ES-I3 (cell line): ENCODE measurements around the gene BNIP1.
"Not testable (repeated sequence)": the region's sequence is repeated elsewhere in the genome, so short reads cannot be mapped to it uniquely, and the experiment has no call there.

Source experiments
- H3K36me3 ChIP-seq: 2 replicates; pipeline ENCODE4 v1.6.1; 2013; ENCODE audit warnings: mild to moderate bottlenecking, low read length, control low read depth, moderate library complexity; ENCODE audit not compliant: insufficient read depth
- H3K4me1 ChIP-seq: 2 replicates; pipeline ENCODE4 v1.6.1; 2013; ENCODE audit warnings: mild to moderate bottlenecking, control low read depth, low read length; ENCODE audit not compliant: insufficient read depth
- H3K9ac ChIP-seq: 2 replicates; pipeline ENCODE4 v1.6.1; 2013; ENCODE audit warnings: low read depth, mild to moderate bottlenecking, low read length, moderate library complexity
- H3K9me3 ChIP-seq: 2 replicates; pipeline ENCODE4 v1.6.1; 2013; ENCODE audit warnings: mild to moderate bottlenecking, low read length, moderate library complexity; ENCODE audit not compliant: control insufficient read depth, insufficient read depth

The BNIP1 gene

GRCh38 chr5:173148354-173148753 lies 4.0 kb downstream of the BNIP1 start:
- H3K4me1 ChIP-seq = no peaks in the 10 kb centered on the region
- H3K9ac ChIP-seq = no peak overlapping the region
- H3K36me3 ChIP-seq = no peaks in the 10 kb centered on the region; the same call in 1 of the 2 replicates
- H3K9me3 ChIP-seq = no peaks in the 10 kb centered on the region

GRCh38 chr5:173152547-173152946 lies 8.2 kb downstream of the BNIP1 start:
- peaks cover 3% of the 10 kb centered on the region; the same call in 1 of the 2 replicates for H3K36me3 ChIP-seq
- H3K4me1 ChIP-seq = no peaks in the 10 kb centered on the region
- H3K9me3 ChIP-seq = no peaks in the 10 kb centered on the region
- no peak overlapping the region for H3K9ac ChIP-seq

DNA sequence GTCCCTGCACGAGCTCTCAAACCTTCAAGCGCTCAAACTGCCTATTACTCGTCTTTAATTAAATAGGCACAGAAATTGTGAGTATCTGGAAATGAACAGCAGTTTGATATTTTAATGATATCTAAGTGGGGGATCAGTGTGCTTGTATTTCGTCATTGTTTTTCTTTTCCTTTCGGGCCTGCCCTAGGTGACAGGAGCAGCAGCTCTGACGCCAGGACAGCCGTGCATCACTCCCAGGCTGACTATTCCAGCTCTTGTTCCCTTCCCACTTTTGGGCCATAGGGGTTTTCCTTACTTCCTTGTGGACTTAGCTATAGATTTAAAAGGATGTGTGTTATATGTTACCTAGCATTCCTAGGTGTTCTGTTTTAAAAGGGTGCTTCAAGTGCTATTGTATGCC lies 9.5 kb downstream of the BNIP1 start:
- no peaks in the 10 kb centered on the region for H3K4me1 ChIP-seq
- H3K36me3 ChIP-seq = peaks cover 3% of the 10 kb centered on the region; the same call in 1 of the 2 replicates
- H3K9me3 ChIP-seq = no peaks in the 10 kb centered on the region
- no peak overlapping the region for H3K9ac ChIP-seq

GRCh38 chr5:173154619-173155018 lies 10.3 kb downstream of the BNIP1 start:
- H3K9ac ChIP-seq, H3K4me1 ChIP-seq, H3K9me3 ChIP-seq, H3K36me3 ChIP-seq: not testable (repeated sequence)

DNA sequence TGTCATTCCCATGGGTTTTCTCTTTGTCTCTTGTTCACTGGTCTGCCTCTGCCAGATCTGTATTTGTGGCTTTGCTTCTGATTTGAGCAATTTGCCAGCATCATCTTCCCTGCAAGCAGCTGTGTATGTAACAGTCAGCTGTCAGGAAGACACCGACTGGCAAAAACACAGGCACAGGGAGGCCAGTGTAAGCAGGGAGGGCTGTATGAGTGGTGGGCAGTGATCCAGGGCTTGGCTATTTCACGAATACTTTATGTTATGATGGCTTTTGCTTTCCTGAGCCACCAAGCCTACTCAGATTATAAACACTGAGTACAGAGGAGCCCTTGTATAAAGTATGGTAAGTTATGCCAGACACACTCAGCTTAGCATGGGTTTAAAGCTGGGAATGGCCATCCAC lies 11.6 kb downstream of the BNIP1 start:
- Histone ChIP-seq H3K9me3 (no peaks in the 10 kb centered on the region), H3K4me1 (no peaks in the 10 kb centered on the region), H3K9ac (no peak overlapping the region), H3K36me3 (peaks cover 3% of the 10 kb centered on the region; the same call in 1 of the 2 replicates)

- Histone ChIP-seq H3K36me3 (peaks cover 3% of the 10 kb centered on the region; the same call in 1 of the 2 replicates), H3K9me3 (no peaks in the 10 kb centered on the region), H3K4me1 (no peaks in the 10 kb centered on the region), H3K9ac (no peak overlapping the region)
Measured at GRCh38 chr5:173158366-173158765, 14.0 kb downstream of the BNIP1 start.

- peaks cover 3% of the 10 kb centered on the region; the same call in 1 of the 2 replicates for H3K36me3 ChIP-seq
- H3K9me3 ChIP-seq = no peaks in the 10 kb centered on the region
- no peak overlapping the region for H3K9ac ChIP-seq
- no peaks in the 10 kb centered on the region for H3K4me1 ChIP-seq
Measured at GRCh38 chr5:173159256-173159655, 14.9 kb downstream of the BNIP1 start.

GRCh38 chr5:173161148-173161547 lies 16.8 kb downstream of the BNIP1 start:
- Histone ChIP-seq H3K36me3 (no peaks in the 10 kb centered on the region), H3K9ac (no peak overlapping the region), H3K4me1 (no peaks in the 10 kb centered on the region), H3K9me3 (no peaks in the 10 kb centered on the region)

GRCh38 chr5:173163219-173163618 lies 18.9 kb downstream of the BNIP1 start:
- Histone ChIP-seq H3K4me1 (no peaks in the 10 kb centered on the region), H3K36me3 (no peaks in the 10 kb centered on the region), H3K9me3 (no peaks in the 10 kb centered on the region), H3K9ac (no peak overlapping the region)

DNA sequence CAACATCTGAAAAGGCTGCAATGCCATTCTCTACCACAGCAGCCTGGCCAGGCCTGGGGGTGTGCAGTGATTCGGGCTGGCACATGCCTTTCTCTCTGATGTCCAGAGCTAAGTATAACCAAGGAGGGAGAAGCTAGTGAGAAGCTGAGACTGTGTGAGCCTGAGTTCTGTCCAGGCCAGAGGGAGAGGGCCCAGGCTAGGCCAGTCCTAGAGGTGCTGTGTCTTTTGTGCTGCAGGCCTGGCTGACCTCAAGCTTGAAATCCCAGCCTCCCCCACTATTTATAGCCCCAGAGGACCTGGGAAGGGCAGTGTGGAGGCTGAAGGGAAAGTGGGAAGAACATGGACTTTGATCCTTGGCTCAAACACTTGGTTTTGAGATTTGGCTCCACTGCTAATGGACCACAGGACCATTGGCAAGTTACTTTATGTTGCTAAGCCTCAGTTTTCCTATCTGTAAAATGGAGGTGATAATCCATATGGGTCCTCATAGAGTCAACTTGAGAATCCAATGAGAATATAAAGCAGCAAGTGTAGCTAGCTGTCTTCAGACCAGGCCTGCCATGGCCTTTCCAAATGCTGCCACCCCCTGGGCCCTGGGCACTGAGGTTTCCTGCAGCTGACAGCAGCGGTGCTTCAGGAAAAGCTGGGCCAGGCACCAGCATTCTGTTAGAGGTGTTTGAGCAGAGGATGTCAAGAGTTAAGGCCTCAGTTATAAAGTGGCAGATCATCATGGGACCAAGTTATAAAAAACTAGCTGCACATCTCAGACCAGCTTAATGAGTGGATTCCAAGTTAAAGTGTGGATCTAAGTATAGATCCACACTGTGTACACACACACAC lies 21.1 kb downstream of the BNIP1 start:
- Histone ChIP-seq H3K4me1 (no peaks in the 10 kb centered on the region), H3K9ac (no peak overlapping the region), H3K9me3 (no peaks in the 10 kb centered on the region), H3K36me3 (no peaks in the 10 kb centered on the region)

GRCh38 chr5:173172166-173172565 lies 27.8 kb downstream of the BNIP1 start:
- H3K36me3 ChIP-seq = no peaks in the 10 kb centered on the region

DNA sequence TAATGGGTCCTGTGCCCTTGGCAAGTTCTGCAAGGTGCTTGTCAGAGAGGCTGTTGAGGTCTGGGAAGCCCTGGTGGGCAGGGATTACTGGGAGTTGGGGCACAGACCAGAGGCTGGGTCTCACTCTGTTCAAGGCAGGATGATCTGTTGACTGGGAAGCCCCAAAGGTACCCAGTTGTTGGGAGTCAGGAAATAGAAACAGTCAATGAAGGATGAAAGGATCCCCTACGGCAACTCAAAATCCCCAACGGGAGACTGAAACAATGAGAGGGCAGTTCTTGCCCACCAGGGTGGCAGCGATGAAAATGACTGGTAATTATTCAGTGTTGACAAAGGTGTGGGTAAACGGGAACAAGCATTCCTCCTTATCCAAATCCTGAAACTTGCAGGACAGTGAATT lies 31.2 kb downstream of the BNIP1 start:
- Histone ChIP-seq H3K36me3 (no peaks in the 10 kb centered on the region), H3K9me3 (no peaks in the 10 kb centered on the region), H3K4me1 (no peaks in the 10 kb centered on the region), H3K9ac (no peak overlapping the region)

More at GRCh38 chr5:173172166-173172565, 27.8 kb downstream of the BNIP1 start:
- H3K4me1 ChIP-seq = no peaks in the 10 kb centered on the region
- H3K9me3 ChIP-seq = no peaks in the 10 kb centered on the region
- no peak overlapping the region for H3K9ac ChIP-seq

DNA sequence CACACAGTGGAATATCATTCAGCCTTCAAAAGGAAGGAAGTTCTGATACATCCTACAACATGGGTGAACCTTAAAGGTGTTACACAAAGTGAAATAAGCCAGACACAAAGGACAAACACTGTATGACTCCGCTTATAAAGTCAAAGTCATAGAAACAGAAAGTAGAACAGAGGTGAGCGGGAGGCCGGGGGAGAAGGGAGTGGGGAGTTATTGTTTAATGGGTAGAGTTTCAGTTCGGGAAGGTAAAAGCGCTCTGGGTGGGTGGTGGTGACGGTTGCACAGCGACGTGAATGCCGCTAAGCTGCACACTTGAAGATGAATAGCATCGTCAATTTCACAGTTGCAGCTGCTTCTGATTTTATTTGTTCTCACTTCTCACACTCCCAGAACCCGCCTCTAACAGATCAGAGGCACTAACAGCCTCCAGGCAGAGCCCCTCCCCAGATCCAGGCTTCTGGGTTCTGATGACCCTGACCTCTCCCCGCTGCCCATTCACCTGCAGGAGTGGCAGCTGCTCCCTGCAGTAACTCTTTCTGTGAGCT lies 34.1 kb downstream of the BNIP1 start:
- Histone ChIP-seq H3K9me3 (no peaks in the 10 kb centered on the region), H3K9ac (no peak overlapping the region), H3K4me1 (no peaks in the 10 kb centered on the region), H3K36me3 (no peaks in the 10 kb centered on the region)

- H3K9ac ChIP-seq = no peak overlapping the region
- no peaks in the 10 kb centered on the region for H3K9me3 ChIP-seq
- no peaks in the 10 kb centered on the region for H3K4me1 ChIP-seq
Measured at GRCh38 chr5:173180331-173180730, 36.0 kb downstream of the BNIP1 start.

GRCh38 chr5:173187054-173187743 lies 42.9 kb downstream of the BNIP1 start:
- Histone ChIP-seq H3K36me3 (no peaks in the 10 kb centered on the region), H3K9ac (no peak overlapping the region), H3K4me1 (no peaks in the 10 kb centered on the region), H3K9me3 (no peaks in the 10 kb centered on the region)

More at GRCh38 chr5:173180331-173180730, 36.0 kb downstream of the BNIP1 start:
- no peaks in the 10 kb centered on the region for H3K36me3 ChIP-seq
